HL-60 (cell line): ENCODE data around the gene TMEM250.
A peak's percentile ranks its signal among the peaks of the same experiment; 100 is the strongest.

Experiments used
- DNase-seq, 2 experiments: peaks; one replicate each; pipeline ENCODE4 v3.0.0-alpha.2; 2010 to 2020; ENCODE audit warnings: low read depth in 1 of 2, low spot score in 1 of 2
- H3K27ac ChIP-seq: fragments of 250-450 bp; sonication (Bioruptor Pico); replicated peaks from 2 replicates; pipeline ENCODE4 v1.5.1; 2020; ENCODE audit warnings: mild to moderate bottlenecking, moderate library complexity
- H3K27me3 ChIP-seq: fragments of 250-450 bp; sonication (Bioruptor Pico); 2 replicates; pipeline ENCODE4 v1.5.1; 2021; ENCODE audit warnings: mild to moderate bottlenecking, moderate library complexity; ENCODE audit not compliant: insufficient read depth, poor library complexity, severe bottlenecking
- H3K4me3 ChIP-seq: replicated peaks from 2 replicates; pipeline ENCODE4 v1.5.1; 2011; ENCODE audit warnings: mild to moderate bottlenecking, control low read depth, low read length; ENCODE audit not compliant: insufficient read depth
- CTCF ChIP-seq: IDR thresholded peaks from one replicate; pipeline ENCODE4 v1.5.1; 2011; ENCODE audit warnings: low read length, control low read depth, inconsistent platforms; ENCODE audit not compliant: insufficient read depth
- GABPA ChIP-seq: IDR thresholded peaks from 2 replicates; pipeline ENCODE4 v1.6.1; 2012; ENCODE audit warnings: low read depth
- POLR2AphosphoS5 ChIP-seq: IDR thresholded peaks from 2 replicates; pipeline ENCODE4 v1.6.1; 2012; ENCODE audit warnings: low read depth
- REST ChIP-seq: IDR thresholded peaks from 2 replicates; pipeline ENCODE4 v1.6.1; 2012; ENCODE audit warnings: low read depth; ENCODE audit not compliant: insufficient replicate concordance
- SPI1 ChIP-seq: IDR thresholded peaks from 2 replicates; pipeline ENCODE4 v1.6.1; 2012; ENCODE audit warnings: low read depth, mild to moderate bottlenecking, borderline replicate concordance

TMEM250 gene

GRCh38 chr9:136075134-136075841, 43.4 kb downstream of the TMEM250 start:
- peak overlapping the region; percentile 75 for H3K27ac ChIP-seq
- DNase-seq: no peak
- TF ChIP-seq REST: no peak
- TF ChIP-seq GABPA: no peak
- TF ChIP-seq SPI1: no peak
- TF ChIP-seq CTCF: no peak
- no peak for TF ChIP-seq POLR2AphosphoS5
- H3K4me3 ChIP-seq: no peak overlapping the region
- no peaks in the 10 kb centered on the region for H3K27me3 ChIP-seq

GRCh38 chr9:136074706-136075105, 44.0 kb downstream of the TMEM250 start:
- DNase-seq: no peak
- TF ChIP-seq SPI1 (no peak), REST (no peak), GABPA (no peak), CTCF (no peak), POLR2AphosphoS5 (no peak)
- H3K27ac ChIP-seq: no peak overlapping the region
- H3K27me3 ChIP-seq: no peaks in the 10 kb centered on the region
- no peak overlapping the region for H3K4me3 ChIP-seq
